Effector memory CD4-positive, alpha-beta T cell (primary cell): ENCODE results near the gene SLC25A5.
"Not testable (repeated sequence)": the region's sequence is repeated elsewhere in the genome, so short reads cannot be mapped to it uniquely, and the experiment has no call there.

Experiments
- DNase-seq, 3 donors: peaks; one replicate each; pipeline ENCODE4 v3.0.0-alpha.2; 2020
- H3K27ac ChIP-seq: 2 replicates; pipeline ENCODE4 v1.7.0; 2013; ENCODE audit warnings: mild to moderate bottlenecking, low read length, moderate library complexity; ENCODE audit not compliant: insufficient read depth, poor library complexity, severe bottlenecking
- H3K27me3 ChIP-seq: replicated peaks from 2 replicates; pipeline ENCODE4 v1.7.0; 2013; ENCODE audit warnings: mild to moderate bottlenecking, low read length; ENCODE audit not compliant: insufficient read depth, control insufficient read depth, poor library complexity, severe bottlenecking
- H3K36me3 ChIP-seq: 2 replicates; pipeline ENCODE4 v1.7.0; 2013; ENCODE audit warnings: mild to moderate bottlenecking, low read length, moderate library complexity; ENCODE audit not compliant: control insufficient read depth, insufficient read depth
- H3K4me1 ChIP-seq: 2 replicates; pipeline ENCODE4 v1.7.0; 2013; ENCODE audit warnings: low read length, mild to moderate bottlenecking; ENCODE audit not compliant: control insufficient read depth, insufficient read depth, poor library complexity, severe bottlenecking
- H3K4me3 ChIP-seq: 2 replicates; pipeline ENCODE4 v1.7.0; 2013; ENCODE audit warnings: low read length, low read depth, mild to moderate bottlenecking; ENCODE audit not compliant: insufficient read depth, poor library complexity, severe bottlenecking
- H3K9me3 ChIP-seq: 2 replicates; pipeline ENCODE4 v1.7.0; 2013; ENCODE audit warnings: mild to moderate bottlenecking, low read length, moderate library complexity; ENCODE audit not compliant: control insufficient read depth

SLC25A5 gene

DNA sequence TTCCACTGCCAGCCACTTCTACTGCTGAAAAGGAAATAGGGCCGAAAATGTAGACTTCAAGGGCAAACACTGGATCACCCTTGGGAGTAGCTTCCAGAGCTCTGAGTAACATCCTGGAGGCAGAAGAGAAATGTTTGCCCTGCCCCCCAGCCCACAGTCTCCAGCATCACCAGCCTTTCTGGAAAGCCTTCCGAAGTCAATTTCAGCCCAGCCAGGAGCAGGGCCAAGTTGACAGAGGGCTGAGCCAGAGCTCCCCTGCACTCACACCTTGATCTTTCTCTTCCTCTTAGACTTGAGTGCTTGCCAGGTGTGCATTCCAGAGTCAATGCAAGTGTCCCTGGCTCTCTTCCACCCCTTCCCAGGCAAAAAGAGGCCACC is 35.2 kb downstream of the SLC25A5 start:
- Histone ChIP-seq H3K4me1 (peaks cover 8% of the 10 kb centered on the region), H3K4me3 (no peak overlapping the region), H3K9me3 (no peaks in the 10 kb centered on the region), H3K27me3 (no peaks in the 10 kb centered on the region), H3K36me3 (no peaks in the 10 kb centered on the region), H3K27ac (no peak overlapping the region)
- no peak for DNase-seq

DNA sequence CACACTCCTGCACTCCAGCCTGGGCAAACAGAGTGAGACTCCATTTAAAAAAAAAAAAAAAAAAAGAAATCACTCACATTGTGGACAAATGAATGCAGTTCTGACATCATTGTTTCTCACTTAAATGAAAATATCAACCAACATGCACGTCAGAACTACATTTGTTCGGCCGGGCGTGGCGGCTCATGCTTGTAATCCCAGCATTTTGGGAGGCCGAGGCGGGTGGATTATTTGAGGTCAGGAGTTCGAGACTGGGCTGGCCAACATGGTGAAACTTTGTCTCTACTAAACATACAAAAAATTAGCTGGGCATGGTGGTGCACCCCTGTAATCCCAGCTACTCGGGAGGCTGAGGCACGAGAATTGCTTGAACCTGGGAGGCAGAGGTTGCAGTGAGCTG is 36.9 kb downstream of the SLC25A5 start:
- not testable (repeated sequence) for H3K4me3 ChIP-seq, H3K36me3 ChIP-seq, H3K27me3 ChIP-seq, H3K4me1 ChIP-seq, H3K9me3 ChIP-seq, H3K27ac ChIP-seq, DNase-seq

DNA sequence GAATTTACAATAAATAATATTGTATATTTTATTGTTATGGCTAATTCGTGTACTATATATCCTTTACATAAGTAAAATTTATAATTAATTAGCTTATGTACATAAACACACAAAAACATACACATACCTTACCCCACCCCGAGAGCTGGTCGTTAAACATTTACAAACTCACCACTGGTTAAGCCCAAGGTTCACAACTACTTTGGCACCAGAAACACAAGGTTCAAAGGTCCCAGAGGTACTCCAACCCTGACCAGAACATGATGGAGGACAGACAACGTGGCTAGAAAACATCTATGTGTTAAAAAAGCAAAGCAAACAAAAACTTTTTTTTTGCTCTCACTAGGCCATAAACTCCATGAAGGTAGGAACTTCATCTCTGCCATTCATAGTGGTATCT is 37.7 kb downstream of the SLC25A5 start:
- H3K4me3 ChIP-seq = no peak overlapping the region
- H3K36me3 ChIP-seq = no peaks in the 10 kb centered on the region
- H3K27ac ChIP-seq = no peak overlapping the region
- DNase-seq = no peak
- peaks cover 8% of the 10 kb centered on the region for H3K4me1 ChIP-seq
- H3K9me3 ChIP-seq = no peaks in the 10 kb centered on the region
- no peaks in the 10 kb centered on the region for H3K27me3 ChIP-seq

DNA sequence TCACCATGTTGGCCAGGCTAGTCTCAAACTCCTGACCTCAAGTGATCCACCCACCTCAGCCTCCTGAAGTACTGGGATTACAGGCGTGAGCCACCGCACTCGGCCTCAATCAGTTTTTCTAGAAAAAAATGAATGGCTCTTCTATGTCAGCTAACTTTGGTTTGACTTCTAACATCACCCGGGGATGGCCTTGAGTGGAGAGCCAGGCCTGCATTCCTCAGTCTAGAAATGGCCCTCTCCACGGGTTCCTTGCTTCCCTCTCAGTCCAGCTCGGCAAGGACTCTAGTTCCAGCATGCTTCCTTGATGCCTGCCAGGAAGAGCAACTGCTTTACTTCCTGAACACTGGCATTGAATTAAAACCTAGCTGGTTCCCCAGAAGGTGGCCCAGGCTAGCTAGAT is 39.0 kb downstream of the SLC25A5 start:
- no peaks in the 10 kb centered on the region for H3K9me3 ChIP-seq
- no peak overlapping the region for H3K27ac ChIP-seq
- no peaks in the 10 kb centered on the region for H3K27me3 ChIP-seq
- DNase-seq = no peak
- peaks cover 5% of the 10 kb centered on the region for H3K4me1 ChIP-seq
- H3K36me3 ChIP-seq = no peaks in the 10 kb centered on the region
- no peak overlapping the region for H3K4me3 ChIP-seq

DNA sequence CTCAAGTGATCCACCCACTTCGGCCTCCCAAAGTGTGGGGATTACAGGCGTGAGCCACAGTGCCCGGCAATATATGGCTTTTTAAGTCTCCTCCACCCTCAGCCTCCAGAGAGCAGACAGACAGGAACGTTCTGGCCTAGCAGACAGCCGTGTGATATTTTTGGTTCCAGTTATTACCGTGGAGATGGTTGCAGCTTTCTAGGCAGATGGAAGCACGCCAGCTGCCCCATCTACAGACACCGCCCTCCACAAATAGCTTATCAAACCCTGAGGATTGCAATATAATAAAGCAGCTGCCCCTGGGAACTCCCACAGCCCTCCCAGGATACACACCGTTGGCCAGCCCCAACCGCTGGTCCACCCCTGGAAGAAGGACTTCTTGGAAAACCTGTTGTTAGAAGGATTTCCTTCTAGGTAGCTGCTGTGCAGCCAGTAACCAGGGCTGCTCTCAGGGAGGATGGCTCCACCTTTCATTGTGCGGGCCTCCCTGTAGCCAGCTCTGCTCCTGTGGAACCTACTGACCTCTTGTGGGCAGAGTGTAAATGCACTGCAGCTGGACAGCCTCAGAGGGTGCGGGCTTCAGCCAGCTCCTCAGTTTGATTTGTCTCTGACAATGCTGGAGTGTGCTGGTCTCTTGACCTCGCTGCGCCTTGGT is 44.0 kb downstream of the SLC25A5 start:
- Histone ChIP-seq H3K4me3 (no peak overlapping the region), H3K4me1 (no peaks in the 10 kb centered on the region), H3K36me3 (no peaks in the 10 kb centered on the region), H3K9me3 (no peaks in the 10 kb centered on the region), H3K27me3 (no peaks in the 10 kb centered on the region), H3K27ac (no peak overlapping the region)
- DNase-seq = no peak

DNA sequence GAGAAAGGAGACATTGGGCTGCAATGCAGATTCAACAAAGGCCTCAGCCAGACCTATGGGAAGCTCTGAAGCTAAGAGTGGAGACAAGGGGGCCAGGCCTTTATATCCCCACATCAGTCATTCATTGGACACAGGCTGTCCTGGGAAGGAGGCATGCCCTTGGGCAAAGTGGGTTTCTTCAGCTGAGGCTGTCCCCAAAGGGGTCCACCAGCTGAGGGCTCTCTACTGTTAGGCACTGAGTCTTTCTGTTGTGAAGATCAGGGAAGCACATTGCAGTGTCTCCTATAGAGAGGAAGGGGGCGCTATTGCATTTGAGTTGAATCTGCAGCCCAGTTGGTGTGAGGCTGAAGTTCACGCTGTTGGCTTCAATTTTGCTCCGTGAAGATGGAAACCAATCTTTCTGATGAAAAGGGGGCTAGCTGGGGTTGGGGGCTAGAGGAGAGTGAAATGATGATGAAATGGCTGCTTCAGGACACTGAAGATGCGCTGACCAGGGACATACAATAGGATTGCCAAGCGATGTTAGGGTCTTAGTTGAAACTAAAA is 48.0 kb downstream of the SLC25A5 start:
- no peaks in the 10 kb centered on the region for H3K27me3 ChIP-seq
- no peaks in the 10 kb centered on the region for H3K4me1 ChIP-seq
- no peak overlapping the region for H3K27ac ChIP-seq
- H3K9me3 ChIP-seq = no peaks in the 10 kb centered on the region
- DNase-seq = peak in 2 of 3 donors; percentile 6 to 18
- H3K36me3 ChIP-seq = no peaks in the 10 kb centered on the region
- no peak overlapping the region for H3K4me3 ChIP-seq

DNA sequence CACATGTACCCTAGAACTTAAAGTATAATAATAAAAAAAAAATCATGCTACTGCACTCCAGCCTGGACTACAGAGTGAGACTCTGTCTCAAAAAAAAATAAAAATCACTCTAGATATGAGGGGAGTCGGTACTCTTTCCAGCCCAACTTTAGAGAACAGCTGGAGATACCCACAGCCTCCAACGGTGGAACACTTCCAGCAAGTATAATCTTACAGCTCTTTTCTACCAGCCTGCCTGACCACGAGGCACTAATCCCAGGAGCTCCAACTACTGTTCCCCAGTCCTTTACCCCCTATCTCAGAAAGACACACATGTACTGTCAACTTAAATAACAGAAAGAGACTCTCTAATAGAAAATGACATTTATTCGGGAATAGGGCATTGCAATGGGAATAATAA is 50.1 kb downstream of the SLC25A5 start:
- H3K4me1 ChIP-seq = no peaks in the 10 kb centered on the region
- DNase-seq = no peak
- no peaks in the 10 kb centered on the region for H3K9me3 ChIP-seq
- H3K27ac ChIP-seq = no peak overlapping the region
- H3K27me3 ChIP-seq = no peaks in the 10 kb centered on the region
- H3K4me3 ChIP-seq = no peak overlapping the region
- H3K36me3 ChIP-seq = no peaks in the 10 kb centered on the region
